Breast epithelium (tissue), 4 donors: ENCODE measurements around the gene HDAC7. TPM values are rescaled to one million over a fixed set of nuclear protein-coding genes. Genes with fewer than 3 reads are reported as not detected.

Experiments used
- DNase-seq, 2 donors: peaks; one replicate each; pipeline ENCODE4 v3.0.0-alpha.2; 2019; ENCODE audit warnings: low spot score in 2 of 2
- H3K27ac ChIP-seq, 2 donors: fragments of 200-600 bp; sonication (generic) in 1 of 2; one replicate each; pipeline ENCODE4 v1.5.1; 2016 to 2019; ENCODE audit warnings: mild to moderate bottlenecking in 1 of 2
- H3K27me3 ChIP-seq, 2 donors: fragments of 200-600 bp; sonication (generic) in 1 of 2; one replicate each; pipeline versions ENCODE4 v1.5.1 to v1.6.0; 2017 to 2019; ENCODE audit warnings: control low read depth in 1 of 2, mild to moderate bottlenecking in 1 of 2
- H3K36me3 ChIP-seq: fragments of 200-600 bp; one replicate; pipeline ENCODE4 v1.5.1; 2019
- H3K4me1 ChIP-seq, 2 donors: fragments of 200-600 bp; sonication (generic); one replicate each; pipeline ENCODE4 v1.5.1; 2016 to 2019; ENCODE audit warnings: control low read depth in 1 of 2
- H3K4me3 ChIP-seq, 3 donors: fragments of 200-600 bp; sonication (generic); 1 replicate in 2 of 3; 2 replicates in 1 of 3; pipeline ENCODE4 v1.5.1; 2016 to 2019; ENCODE audit warnings: mild to moderate bottlenecking in 3 of 3, moderate library complexity in 2 of 3
- H3K9me3 ChIP-seq, 2 donors: fragments of 200-600 bp; sonication (generic) in 1 of 2; one replicate each; pipeline ENCODE4 v1.5.1; 2016 to 2019; ENCODE audit warnings: control low read depth in 1 of 2
- CTCF ChIP-seq, 3 donors: fragments of 450-650 bp; IDR thresholded peaks; one replicate each; pipeline ENCODE4 v1.5.1; 2016 to 2017; ENCODE audit warnings: antibody characterized with exemption in 3 of 3, mild to moderate bottlenecking in 3 of 3, moderate library complexity in 3 of 3
- POLR2A ChIP-seq: fragments of 450-650 bp; IDR thresholded peaks from one replicate; pipeline ENCODE4 v1.6.1; 2016; ENCODE audit warnings: antibody characterized with exemption, mild to moderate bottlenecking, moderate library complexity
- POLR2AphosphoS5 ChIP-seq, 3 donors: sonication (generic); formaldehyde crosslinking; IDR thresholded peaks; one replicate each; pipeline ENCODE4 v1.6.1; 2017; ENCODE audit warnings: antibody characterized with exemption in 3 of 3
- intact Hi-C: fragments of 100-400 bp; cut with DNase I; formaldehyde crosslinking; loops from one replicate; pipeline ENCODE4 v1.15.1; 2023; ENCODE audit warnings: low total_unique reads
- total RNA-seq, 3 donors: library from RNA; depleted of rRNA; stranded (reverse); fragments of >200 nt; gene quantifications; one replicate each; pipeline ENCODE4 v1.1.0, GENCODE V29; 2016

The HDAC7 gene
- total RNA-seq, 3 donors from 2014 or later: 37.6 to 77.0 (median 44.9) TPM

- H3K27me3 ChIP-seq: no peaks in the 10 kb centered on the region
- intact Hi-C loops: loop anchor here (5.0 kb wide), 1 partner anchor 42 kb away; no protein-coding TSS in a partner anchor
- peak overlapping the region; percentile 79 to 88 for H3K27ac ChIP-seq
- H3K9me3 ChIP-seq: no peaks in the 10 kb centered on the region
- no peak overlapping the region for H3K4me3 ChIP-seq
- TF ChIP-seq POLR2A (no peak), CTCF (IDR thresholded peaks at IDR 0.05) (no peak), POLR2AphosphoS5 (IDR thresholded peaks at IDR 0.05) (no peak)
- peaks cover 2 to 19% of the 10 kb centered on the region in 2 donors for H3K4me1 ChIP-seq
- no peak for DNase-seq
- H3K36me3 ChIP-seq: peaks cover 5% of the 10 kb centered on the region
Observed at GRCh38 chr12:47783821-47784819, 35.6 kb downstream of the HDAC7 start.

GRCh38 chr12:47783024-47783755 lies 36.5 kb downstream of the HDAC7 start:
- no peaks in the 10 kb centered on the region for H3K9me3 ChIP-seq
- no peak for TF ChIP-seq POLR2A
- no peak for TF ChIP-seq POLR2AphosphoS5 (IDR thresholded peaks at IDR 0.05)
- TF ChIP-seq CTCF (IDR thresholded peaks at IDR 0.05): no peak
- intact Hi-C loops: loop anchor here (5.0 kb wide), 1 partner anchor 41 kb away; no protein-coding TSS in a partner anchor
- peaks cover 6 to 27% of the 10 kb centered on the region in 2 donors for H3K4me1 ChIP-seq
- DNase-seq: no peak
- H3K27me3 ChIP-seq: no peaks in the 10 kb centered on the region
- H3K4me3 ChIP-seq: no peak overlapping the region
- no peaks in the 10 kb centered on the region for H3K36me3 ChIP-seq
- peak overlapping the region; percentile 79 to 88 for H3K27ac ChIP-seq

- intact Hi-C loops: loop anchor here (5.0 kb wide), 1 partner anchor 40 kb away; no protein-coding TSS in a partner anchor
- H3K27ac ChIP-seq: peak overlapping the region; percentile 79 to 88
- TF ChIP-seq POLR2AphosphoS5 (IDR thresholded peaks at IDR 0.05): no peak
- DNase-seq: no peak
- no peak overlapping the region for H3K4me3 ChIP-seq
- H3K9me3 ChIP-seq: no peaks in the 10 kb centered on the region
- peaks cover 7 to 33% of the 10 kb centered on the region in 2 donors for H3K4me1 ChIP-seq
- no peaks in the 10 kb centered on the region for H3K27me3 ChIP-seq
- H3K36me3 ChIP-seq: no peaks in the 10 kb centered on the region
Observed at GRCh38 chr12:47782372-47782770, 37.3 kb downstream of the HDAC7 start.

- no peaks in the 10 kb centered on the region for H3K36me3 ChIP-seq
- TF ChIP-seq CTCF (IDR thresholded peaks at IDR 0.05) (no peak), POLR2A (no peak), POLR2AphosphoS5 (IDR thresholded peaks at IDR 0.05) (no peak)
- peak; percentile 72 to 85 for DNase-seq
- peak overlapping the region; percentile 79 to 88 for H3K27ac ChIP-seq
- H3K4me3 ChIP-seq: no peak overlapping the region
- H3K27me3 ChIP-seq: no peaks in the 10 kb centered on the region
- H3K9me3 ChIP-seq: no peaks in the 10 kb centered on the region
- intact Hi-C loops: loop anchor here (5.0 kb wide), 1 partner anchor 39 kb away; no protein-coding TSS in a partner anchor
- peaks cover 13 to 38% of the 10 kb centered on the region in 2 donors for H3K4me1 ChIP-seq
Observed at GRCh38 chr12:47781479-47782371, 38.0 kb downstream of the HDAC7 start.
